HG02588 (cell line): ENCODE data around the gene KRTAP9-7.

Experiments
- ATAC-seq: cut with Tn5 transposase; IDR thresholded peaks from one replicate; pipeline ENCODE4 v1.9.1; 2021; ENCODE audit warnings: mild to moderate bottlenecking, moderate library complexity; ENCODE audit not compliant: unreplicated experiment

Gene KRTAP9-7

DNA sequence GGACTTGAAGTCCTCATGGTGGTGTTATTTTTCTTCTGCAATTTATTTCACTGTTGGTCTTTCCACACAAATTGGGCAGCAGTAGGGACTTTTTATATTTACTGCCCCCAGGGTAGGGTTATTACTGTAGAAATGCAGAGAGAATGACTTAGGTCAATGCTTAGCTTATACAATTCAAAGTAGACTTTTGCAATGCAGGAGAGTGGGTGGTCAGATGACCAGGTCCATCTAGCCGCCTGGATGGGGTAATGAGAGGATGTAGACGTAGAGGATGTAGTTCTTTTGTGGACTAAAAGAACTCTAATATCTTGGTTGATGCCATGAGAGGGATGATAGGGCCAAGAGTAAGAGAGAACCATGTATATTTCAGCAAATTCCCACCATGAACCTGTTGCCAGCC lies 42.7 kb downstream of the KRTAP9-7 start:
- no peak for ATAC-seq

DNA sequence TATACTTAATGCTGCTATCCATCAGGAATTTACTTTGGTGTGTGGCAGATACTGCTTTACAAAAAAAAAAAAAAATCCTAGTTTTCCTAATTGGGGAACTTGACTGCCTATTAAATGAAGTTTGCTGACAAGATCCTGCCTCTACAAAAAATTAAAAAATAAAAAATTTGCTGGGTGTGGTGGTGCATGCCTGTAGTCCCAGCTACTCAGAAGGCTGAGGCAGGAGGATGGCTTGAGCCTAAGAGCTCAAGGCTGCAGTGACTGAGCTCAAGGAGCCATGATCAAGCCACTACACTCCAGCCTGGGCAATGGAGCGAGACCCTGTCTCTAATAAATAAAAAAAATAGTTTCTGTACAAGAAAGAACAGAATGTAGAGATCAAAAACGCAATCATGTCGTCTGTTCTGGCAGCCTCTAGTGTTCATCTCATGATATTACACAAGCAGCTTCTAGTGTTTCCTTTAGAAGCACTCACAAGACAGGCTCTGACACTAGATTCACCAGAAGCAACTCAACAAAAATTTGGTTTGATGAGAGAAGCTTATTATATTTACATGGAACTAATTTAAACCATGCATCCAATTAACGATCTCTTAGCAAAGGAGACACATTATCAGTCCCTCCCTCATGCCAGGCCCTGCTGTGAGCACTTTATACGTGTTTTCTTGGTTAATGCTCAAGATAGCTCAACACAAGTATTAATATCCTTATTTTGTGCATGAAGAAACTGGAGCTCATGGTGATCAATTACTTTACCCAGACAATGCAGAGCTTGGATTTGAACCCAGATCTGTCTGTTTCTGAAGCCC lies 46.8 kb downstream of the KRTAP9-7 start:
- no peak for ATAC-seq

DNA sequence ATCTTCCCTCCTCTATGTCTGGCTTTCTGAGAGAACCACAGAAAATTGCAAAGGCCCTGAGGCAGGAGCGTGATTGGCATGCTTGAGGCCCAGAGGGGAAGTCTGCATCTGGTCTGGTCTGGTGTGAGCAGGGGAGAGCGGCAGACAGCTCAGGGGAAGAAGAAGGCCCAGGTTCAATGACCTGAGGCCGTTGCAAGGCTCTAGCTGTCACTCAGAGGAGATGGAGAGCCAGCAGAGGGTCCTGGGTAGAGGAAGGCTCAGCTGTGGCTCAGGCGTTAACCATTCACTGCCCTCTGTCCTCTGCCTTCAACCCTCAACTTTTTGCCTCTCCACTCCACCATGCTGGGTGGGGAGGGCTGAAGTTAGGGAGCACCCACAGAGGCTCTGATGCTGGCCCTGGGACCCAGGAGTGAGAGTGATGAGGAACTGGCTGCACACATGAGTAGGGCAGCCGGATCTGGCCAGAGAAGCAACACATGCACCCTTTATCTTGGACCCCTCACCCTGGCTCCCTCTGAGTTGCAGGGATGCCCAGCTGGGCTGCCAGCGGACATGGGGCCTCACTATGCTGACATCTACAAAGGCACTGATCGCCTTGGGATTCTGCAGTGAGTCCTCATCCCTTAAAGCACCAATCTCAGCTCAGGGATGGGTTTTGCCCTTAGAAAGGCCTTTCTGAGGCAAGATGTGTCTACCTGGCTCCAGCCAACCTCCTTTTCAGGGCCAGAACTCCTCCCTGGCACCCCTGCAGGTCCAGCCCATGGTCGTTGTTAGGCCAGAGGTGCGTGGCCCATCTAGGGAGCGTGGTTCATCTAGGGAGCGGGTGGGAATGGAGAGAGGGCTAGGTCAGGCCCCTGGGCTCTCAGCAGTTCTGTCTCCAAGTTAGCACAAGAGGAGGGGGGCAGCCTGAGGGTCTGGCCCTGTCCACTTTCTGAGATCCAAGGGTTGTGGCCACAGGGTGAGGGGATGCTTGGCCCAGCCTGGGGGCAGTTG lies 47.7 kb downstream of the KRTAP9-7 start:
- ATAC-seq = no peak

DNA sequence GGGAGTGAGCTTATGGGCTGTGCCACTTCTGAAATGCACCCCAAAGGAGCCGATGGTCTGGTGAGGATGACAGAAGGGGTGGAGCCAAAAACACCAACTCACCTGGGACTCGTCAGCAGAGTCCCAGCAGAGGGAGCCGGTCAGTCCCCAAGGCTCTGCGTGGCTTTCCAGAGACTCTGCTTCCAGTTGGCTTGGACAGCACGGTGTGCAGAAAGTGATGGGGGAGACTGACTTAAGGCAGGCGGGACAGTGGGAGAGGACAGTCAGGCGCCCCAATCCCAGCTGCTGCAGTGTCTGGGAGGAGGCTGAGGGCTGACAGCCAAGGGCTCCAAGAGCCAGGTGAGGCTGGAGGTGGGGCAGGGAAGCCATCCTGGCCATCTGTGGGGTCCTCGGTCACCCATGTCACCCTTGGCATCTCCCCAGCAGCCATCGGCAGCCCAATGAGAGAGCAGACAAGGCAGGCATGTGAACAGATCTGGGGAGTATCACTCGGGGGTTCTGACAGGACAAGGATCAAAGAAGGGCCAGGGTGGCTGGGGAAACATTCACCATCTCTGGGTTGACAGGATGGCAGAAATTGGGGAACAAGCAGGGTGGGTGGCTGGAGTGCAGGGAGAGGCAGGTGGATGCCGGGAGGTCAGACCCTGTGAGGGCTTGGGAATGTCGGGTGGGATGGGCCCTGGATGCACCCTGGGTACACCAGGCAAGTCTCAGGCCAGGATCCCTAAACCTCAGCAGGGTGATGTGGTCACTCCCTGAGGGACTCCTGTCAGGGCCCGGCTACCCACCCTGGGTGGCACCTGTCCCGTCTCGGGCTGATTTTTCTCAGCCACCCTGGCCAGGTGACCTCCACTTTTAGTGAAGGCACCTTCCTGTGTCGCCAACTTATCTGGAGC lies 48.9 kb downstream of the KRTAP9-7 start:
- ATAC-seq = no peak

DNA sequence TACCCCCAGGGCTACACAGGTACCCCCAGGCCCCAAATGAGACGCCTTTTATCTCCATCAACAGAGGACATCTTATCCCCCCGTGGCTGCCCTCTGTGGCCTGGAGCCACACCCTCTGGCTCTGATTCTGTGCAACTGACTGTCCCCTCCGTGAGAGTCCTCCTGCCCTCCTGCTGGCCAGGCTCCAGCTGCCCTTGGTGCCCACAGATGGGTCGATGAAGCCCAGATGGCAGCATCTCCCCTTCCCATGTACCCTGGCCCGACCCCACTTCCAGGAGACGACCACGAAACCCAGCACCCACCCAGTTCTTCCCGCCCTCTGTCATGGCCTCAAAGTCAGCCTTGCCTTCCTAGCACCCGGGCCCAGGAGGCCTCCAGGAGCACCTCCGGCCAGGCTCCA lies 49.6 kb downstream of the KRTAP9-7 start:
- no peak for ATAC-seq

DNA sequence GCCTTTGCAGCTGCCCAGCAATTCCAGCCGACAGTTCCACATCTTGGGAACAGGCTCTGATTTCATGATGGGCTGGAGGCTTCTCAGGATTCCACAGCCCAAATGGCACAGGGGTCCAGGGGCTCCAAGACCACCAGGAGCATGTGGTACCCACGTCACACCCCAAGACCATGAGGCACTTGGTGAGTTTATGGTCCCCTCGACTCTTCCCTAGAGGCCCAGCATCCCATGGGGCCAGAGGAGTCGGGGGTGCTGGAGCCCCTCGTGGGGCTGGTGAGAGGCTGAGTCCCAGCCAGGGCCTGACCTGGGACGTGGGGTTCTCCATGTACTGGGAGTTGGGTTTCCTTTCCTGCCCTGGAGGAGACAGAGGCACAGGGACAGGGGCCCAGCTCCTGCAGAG lies 50.1 kb downstream of the KRTAP9-7 start:
- no peak for ATAC-seq
